Upper lobe of right lung (tissue), 1 donor: ENCODE results near the gene SERGEF. TPM values are rescaled to one million over a fixed set of nuclear protein-coding genes. Genes with fewer than 3 reads are reported as not detected.

ENCODE experiments used
- ATAC-seq: fragments of 200-7000 bp; cut with Tn5 transposase; one replicate; pipeline ENCODE4 v1.9.1; 2020; ENCODE audit warnings: mild to moderate bottlenecking, moderate library complexity
- DNase-seq: peaks from one replicate; pipeline ENCODE4 v3.0.0-alpha.2; 2020
- H3K27ac ChIP-seq: fragments of 200-600 bp; one replicate; pipeline ENCODE4 v1.8.0; 2022
- H3K27me3 ChIP-seq: fragments of 200-600 bp; one replicate; pipeline ENCODE4 v1.8.0; 2022; ENCODE audit warnings: mild to moderate bottlenecking
- H3K36me3 ChIP-seq: fragments of 200-600 bp; one replicate; pipeline ENCODE4 v1.8.0; 2022
- H3K4me1 ChIP-seq: fragments of 200-600 bp; one replicate; pipeline ENCODE4 v1.8.0; 2022
- H3K4me3 ChIP-seq: fragments of 200-600 bp; one replicate; pipeline ENCODE4 v1.8.0; 2022; ENCODE audit warnings: mild to moderate bottlenecking
- H3K9me3 ChIP-seq: fragments of 200-600 bp; one replicate; pipeline ENCODE4 v1.8.0; 2022
- CTCF ChIP-seq: fragments of 200-600 bp; IDR thresholded peaks from one replicate; pipeline ENCODE4 v1.8.0; 2022; ENCODE audit warnings: antibody characterized with exemption
- intact Hi-C: fragments of 100-400 bp; cut with DNase I; formaldehyde crosslinking; loops from one replicate; pipeline ENCODE4 v1.11.0; 2022
- total RNA-seq: library from RNA; stranded (reverse); fragmentation: NEBNext Ultra II Directional; extraction: Animal tissue kit (Norgen Biotek cat#: 25700); gene quantifications from one replicate; pipeline ENCODE4 v1.2.1, GENCODE V29; 2021
- donor health status: DM: no; HTN: yes; CAD: no; lungs with severe emphysema.

SERGEF gene
- total RNA-seq, 1 donor from 2014 or later: 37.6 TPM

- no peak for ATAC-seq
- H3K36me3 ChIP-seq: peaks cover 10% of the 10 kb centered on the region
- no peaks in the 10 kb centered on the region for H3K9me3 ChIP-seq
- no peak for TF ChIP-seq CTCF
- no peak overlapping the region for H3K27ac ChIP-seq
- H3K4me1 ChIP-seq: peaks cover 4% of the 10 kb centered on the region
- no peak overlapping the region for H3K4me3 ChIP-seq
- DNase-seq: no peak
- H3K27me3 ChIP-seq: no peaks in the 10 kb centered on the region
- intact Hi-C loops: no loop called here
Observed at GRCh38 chr11:17917556-17917955, 95.3 kb downstream of the SERGEF start.

- Histone ChIP-seq H3K36me3 (peaks cover 10% of the 10 kb centered on the region), H3K27me3 (no peaks in the 10 kb centered on the region), H3K9me3 (no peaks in the 10 kb centered on the region), H3K27ac (no peak overlapping the region), H3K4me3 (no peak overlapping the region), H3K4me1 (no peaks in the 10 kb centered on the region)
- no peak for ATAC-seq
- intact Hi-C loops: no loop called here
- no peak for DNase-seq
- TF ChIP-seq CTCF: no peak
Observed at GRCh38 chr11:17915500-17916143, 97.2 kb downstream of the SERGEF start.

- Histone ChIP-seq H3K4me3 (no peak overlapping the region), H3K27ac (no peak overlapping the region), H3K4me1 (no peaks in the 10 kb centered on the region), H3K27me3 (no peaks in the 10 kb centered on the region), H3K9me3 (no peaks in the 10 kb centered on the region), H3K36me3 (peaks cover 10% of the 10 kb centered on the region)
- intact Hi-C loops: no loop called here
- no peak for DNase-seq
- TF ChIP-seq CTCF: no peak
- no peak for ATAC-seq
Observed at GRCh38 chr11:17914957-17915356, 97.9 kb downstream of the SERGEF start.

GRCh38 chr11:17907046-17907445 lies 105.8 kb downstream of the SERGEF start:
- no peak overlapping the region for H3K4me3 ChIP-seq
- H3K36me3 ChIP-seq: no peaks in the 10 kb centered on the region
- DNase-seq: no peak
- no peaks in the 10 kb centered on the region for H3K27me3 ChIP-seq
- no peak overlapping the region for H3K27ac ChIP-seq
- ATAC-seq: no peak
- intact Hi-C loops: no loop called here
- H3K4me1 ChIP-seq: no peaks in the 10 kb centered on the region
- no peaks in the 10 kb centered on the region for H3K9me3 ChIP-seq
- no peak for TF ChIP-seq CTCF

- no peak for ATAC-seq
- intact Hi-C loops: no loop called here
- TF ChIP-seq CTCF: no peak
- Histone ChIP-seq H3K27me3 (no peaks in the 10 kb centered on the region), H3K4me3 (no peak overlapping the region), H3K4me1 (no peaks in the 10 kb centered on the region), H3K36me3 (no peaks in the 10 kb centered on the region), H3K27ac (no peak overlapping the region), H3K9me3 (no peaks in the 10 kb centered on the region)
- DNase-seq: no peak
Observed at GRCh38 chr11:17906436-17906835, 106.4 kb downstream of the SERGEF start.

- no peak for TF ChIP-seq CTCF
- no peaks in the 10 kb centered on the region for H3K36me3 ChIP-seq
- ATAC-seq (no peak), DNase-seq (no peak)
- no peaks in the 10 kb centered on the region for H3K9me3 ChIP-seq
- no peak overlapping the region for H3K27ac ChIP-seq
- H3K4me1 ChIP-seq: no peaks in the 10 kb centered on the region
- H3K4me3 ChIP-seq: no peak overlapping the region
- no peaks in the 10 kb centered on the region for H3K27me3 ChIP-seq
- intact Hi-C loops: no loop called here
Observed at GRCh38 chr11:17905477-17905876, 107.4 kb downstream of the SERGEF start.
